ENCODE results near the gene VTI1B.

- TF ChIP-seq POLR2A (IDR thresholded peaks at IDR 0.05), result no peak
- TF ChIP-seq CTCF (IDR thresholded peaks at IDR 0.05), result no peak
These were observed 30.8 kb upstream of the VTI1B start for GRCh38 chr14:67705211-67705610.
